CD4-positive, alpha-beta T cell treated with Interferon alpha-2 for 1 hour (primary cell): ENCODE data around the gene POLR2L.

ENCODE experiments used
- DNase-seq, 2 donors: peaks; one replicate each; pipeline ENCODE4 v3.0.0-alpha.2; 2020 to 2022

The POLR2L gene

DNA sequence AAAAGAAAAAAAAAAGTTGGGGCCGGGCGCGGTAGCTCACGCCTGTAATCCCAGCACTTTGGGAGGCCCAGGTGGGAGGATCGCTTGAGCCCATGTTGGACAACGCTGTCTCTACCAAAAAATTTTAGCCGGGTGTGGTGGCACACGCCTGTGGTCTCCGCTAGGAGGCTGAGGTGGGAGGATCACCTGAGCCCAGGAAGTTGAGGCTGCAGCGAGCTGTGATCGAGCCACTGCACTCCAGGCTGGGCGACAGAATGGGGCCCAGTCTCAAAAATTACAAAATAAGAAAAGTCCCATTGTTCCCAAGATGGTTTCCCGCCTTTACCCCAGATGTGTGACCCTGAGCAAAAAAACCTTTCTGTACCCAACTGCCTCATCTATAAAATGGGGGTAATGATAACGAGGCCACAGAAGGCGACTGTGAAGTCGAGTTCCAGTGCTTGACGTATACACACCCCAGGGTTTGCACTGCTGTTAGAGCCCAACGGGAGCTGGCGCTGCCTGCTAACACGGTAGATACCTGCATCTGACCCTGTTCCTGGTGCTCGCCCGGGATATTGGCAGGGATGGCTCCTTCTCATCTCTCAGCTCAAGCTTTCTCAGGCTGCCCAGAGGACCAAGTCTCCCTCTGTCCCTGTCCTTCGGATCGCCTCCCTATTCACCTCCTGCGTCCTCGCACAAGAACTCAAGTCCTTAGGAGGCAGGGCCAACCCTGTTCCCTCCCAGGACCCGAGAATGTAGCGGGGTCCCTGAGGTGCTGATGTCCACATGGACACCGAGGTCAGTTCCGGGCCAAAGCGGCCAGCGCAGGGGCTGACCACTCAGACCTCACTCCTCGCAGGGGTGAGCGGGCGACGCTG lies 33.7 kb downstream of the POLR2L start:
- peak in 1 of 2 donors; percentile 69 for DNase-seq

DNA sequence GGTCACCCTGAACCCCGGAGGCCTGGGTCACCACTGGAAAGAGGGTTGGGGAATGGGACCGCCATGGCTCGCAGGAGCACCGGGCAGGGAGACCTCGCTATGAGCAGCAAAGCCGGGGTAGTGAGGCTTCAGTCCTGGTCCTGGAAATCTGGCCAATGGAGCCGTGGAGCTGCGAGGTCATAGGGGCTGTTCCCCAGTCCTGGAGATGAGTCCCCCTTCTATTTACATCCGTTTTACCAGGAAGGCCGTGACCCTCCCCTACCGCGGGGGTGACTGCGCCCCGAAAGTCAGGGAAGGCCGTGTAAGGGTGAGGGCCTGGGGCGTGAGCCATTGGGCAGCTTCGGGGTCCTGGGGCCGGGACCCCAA lies 37.7 kb downstream of the POLR2L start:
- no peak for DNase-seq

DNA sequence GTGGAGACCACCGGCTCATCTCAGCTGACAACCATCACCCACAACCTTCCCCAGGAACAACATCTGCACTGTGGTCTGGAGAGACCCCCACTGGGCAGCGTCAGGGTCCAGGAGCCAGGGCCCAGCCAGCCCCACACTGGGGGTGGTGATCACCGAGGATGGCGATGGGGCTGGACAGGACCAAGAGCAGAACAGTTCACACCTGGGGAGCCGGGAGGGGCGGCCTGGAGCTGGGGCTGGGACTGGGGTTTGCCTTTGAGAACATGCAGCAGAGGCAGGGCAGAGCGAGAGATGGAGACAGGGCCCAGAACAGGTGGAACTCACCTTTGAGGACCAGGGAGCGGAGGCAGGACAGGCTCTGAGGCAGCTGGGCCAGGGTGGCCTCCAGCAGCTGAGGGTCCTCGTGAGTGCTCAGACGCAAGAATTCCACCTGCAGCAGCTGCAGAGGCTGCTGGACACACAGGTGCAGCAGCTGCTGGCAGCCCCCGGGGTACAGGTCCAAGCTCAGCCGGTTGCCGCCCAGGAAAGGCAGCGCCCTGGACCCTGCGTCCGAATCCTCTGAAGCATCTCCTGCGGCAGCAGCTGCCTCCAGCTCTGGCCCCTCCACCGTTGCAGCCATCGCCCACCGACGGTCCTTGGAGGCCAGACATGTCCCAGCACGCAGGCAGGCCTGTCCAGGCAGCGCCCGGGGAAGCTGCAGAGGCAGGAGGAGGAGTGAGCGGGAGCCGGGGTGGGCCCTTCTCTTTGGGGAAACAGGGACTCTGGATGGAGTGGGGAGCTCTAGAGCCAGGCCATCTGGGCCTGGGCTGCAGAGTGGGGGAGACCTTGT lies 38.3 kb downstream of the POLR2L start:
- DNase-seq = no peak

DNA sequence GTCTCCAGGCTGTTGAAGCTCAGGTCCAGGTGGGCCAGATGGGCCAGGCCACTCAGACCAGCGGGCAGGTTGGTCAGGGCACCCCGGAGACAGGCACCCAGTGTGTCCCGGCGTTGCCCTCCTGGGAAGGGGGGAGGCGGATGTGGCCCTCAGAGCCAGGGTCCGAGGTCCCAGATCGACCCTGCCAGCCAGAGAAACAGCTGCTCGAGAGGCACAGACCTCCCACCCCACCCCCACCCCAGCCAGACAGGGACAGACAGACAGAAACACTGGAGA lies 38.9 kb downstream of the POLR2L start:
- DNase-seq = no peak

DNA sequence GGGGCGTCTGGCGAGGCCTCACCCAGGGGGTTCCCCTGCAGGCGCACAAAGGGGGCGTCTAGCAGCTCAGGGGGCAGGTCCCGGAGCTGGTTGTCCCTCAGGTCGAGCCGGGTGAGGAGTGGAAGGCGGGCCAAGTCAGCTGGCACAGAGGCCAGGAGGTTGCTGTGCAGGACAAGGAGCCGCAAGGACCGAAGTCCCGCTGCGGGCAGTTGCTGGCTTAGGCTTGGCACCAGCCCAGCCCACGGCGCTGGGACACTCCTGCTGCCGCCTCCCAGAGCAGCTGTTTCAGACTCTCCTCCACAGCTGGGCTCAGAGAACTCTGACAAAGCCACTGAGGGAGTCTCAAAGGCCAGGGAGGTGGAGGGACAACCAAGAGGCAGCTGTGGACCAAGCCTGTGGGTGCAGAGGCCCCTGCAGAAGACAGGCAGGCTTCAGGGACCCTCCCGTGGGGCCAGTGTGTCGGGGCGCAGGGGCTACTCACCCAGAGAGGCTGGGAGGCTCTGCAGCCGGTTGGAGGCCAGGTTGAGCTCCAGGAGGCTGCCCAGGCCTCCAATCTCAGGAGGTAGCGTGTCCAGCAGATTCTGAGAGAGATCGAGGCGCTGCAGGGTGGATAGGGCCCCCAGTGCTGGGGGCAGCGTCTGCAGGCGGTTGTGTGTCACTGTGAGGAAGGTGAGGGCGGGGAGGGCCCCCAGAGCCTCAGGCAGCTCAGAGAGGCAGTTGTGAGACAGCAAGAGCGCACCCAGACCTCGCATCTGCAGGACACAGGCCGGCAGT lies 39.4 kb downstream of the POLR2L start:
- DNase-seq = no peak

DNA sequence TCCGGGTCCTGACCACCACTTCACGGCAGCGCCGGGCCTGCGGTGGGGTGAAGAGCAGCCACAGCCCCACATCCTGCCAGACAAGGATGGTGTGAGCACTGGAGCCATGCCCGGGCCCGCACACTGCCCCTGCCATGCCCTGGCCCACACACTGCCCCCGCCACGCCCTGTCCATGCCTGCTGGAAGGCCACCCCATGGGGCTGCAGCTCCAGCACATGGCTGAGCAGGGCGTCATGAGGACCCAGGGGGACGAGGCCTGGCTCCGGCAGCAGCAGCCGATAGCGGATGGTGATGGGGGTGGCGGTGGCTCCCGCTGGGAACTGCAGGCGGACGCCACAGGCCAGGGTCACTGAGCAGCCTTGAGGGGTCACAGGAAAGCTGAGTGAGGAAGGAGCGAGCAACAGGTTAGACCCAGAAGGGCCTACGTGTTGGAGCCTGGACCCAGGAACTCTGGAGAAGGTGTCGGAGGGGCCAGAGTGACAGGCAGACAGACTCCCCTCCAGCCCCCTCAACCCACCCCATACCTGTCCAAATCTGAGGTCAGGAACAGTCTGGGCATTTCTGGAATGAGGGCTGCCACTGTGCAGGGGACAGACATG lies 40.2 kb downstream of the POLR2L start:
- no peak for DNase-seq

DNA sequence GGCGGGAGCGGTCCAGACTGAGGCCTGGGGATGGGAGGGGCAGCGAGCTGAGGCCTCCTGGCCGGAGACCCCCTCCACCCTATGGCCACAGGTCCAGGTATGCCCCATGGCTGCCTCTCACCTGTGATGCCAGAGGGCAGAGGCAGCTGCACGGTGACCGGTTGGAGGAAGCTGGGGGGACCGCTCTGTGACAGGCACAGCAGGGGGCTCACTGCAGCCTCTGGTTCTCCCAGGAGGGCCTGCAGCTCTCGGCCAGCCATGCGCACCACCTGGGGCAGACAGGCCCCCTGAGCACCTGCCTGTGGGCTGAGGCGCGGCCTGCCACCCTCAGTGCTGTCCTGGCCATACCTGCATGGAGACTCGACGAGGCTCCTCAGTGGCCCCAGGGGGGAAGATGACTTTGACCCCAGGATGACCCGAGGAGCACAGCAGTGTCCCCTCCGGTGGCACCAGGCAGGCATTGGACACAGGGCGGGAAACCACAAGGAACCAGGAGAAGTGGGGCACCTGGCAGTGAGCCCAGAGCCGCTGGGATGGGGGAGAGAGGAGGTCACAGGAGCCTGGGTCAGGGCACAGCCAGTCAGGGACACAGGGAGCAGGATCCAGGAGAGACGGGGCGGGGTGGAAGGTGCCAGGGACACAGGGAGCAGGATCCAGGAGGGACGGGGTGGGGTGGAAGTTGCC lies 41.1 kb downstream of the POLR2L start:
- no peak for DNase-seq

DNA sequence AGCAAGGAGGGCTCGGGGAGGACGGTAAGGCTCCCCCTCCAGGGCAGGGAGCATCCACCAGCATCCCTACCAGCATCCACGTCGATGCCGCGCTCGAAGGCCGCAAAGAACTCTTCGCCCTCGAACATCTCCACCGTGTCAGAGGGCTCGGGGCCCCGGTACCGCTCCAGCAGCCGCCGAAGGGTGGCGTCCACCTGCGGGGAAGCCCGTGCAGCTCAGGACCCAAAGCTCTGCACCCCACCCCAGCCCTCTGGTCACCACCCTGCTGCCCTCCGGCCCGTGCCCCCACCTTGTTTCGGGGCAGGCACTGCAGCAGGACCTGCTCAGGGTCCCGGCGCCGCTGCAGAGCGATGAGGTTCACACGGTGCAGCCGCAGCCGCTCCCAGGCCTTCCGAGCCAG lies 41.9 kb downstream of the POLR2L start:
- DNase-seq = no peak

DNA sequence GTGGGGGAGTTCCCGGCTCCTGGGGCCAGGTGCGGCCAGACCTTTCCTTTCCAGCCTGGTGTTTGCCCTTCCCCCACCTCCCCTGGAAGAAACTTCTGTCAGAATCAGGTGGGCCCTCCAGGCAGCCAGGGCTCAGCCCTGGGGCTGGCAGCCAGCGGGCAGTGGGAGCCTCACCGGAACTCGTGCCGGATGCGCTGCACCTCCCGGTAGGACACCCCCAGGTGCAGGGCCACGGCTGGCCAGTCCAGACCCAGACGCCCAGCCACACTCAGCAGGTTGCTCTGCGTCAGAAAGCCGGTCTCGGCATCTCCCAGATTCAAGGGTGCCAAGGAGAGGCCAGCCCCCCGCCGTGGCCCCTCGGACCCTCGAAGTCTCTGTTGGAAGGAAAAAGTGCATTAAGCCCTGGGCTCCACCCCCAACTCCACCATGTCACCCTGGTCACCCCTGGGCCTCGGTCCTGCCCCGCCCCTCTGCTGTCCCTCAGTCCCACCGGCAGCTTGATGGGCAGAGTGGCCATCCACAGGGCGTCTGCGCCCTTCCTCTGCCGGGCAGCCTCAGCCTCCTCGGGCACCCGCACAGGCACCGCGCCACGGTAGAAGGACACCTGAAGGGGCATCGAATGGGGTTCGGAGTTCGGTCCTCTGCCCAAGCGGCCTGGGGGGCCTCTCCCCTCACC lies 42.5 kb downstream of the POLR2L start:
- DNase-seq = no peak

DNA sequence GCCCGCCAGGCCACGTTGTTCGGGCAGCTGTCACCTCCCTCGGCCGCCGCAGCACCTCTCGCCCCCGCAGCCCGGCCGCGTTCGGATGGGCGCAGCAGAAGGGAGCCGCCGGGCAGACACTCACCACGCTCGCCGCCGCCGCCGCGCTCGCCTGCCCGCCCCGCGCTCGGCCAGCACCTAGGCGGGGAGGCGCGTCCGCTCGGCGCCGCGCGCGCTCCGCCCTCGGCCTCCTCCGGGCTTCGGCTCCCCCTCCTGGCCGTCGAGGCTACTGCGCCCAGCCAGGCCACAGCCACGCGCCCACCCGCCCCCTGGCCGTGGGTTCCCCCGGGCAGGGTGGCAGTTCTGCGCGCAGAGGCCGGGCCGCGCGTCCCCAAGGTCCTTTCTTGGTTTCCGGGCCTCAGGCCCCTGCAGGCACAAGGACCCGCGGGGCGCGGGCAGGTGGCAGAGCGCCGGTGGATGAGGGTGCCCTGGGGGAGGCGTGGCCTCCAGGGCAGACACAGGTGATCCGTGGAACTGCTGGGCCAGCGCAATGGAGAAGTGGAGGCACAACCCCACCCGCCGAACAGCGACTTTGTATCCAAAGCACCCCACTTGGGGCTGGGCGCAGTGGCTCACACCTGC lies 44.1 kb downstream of the POLR2L start, which contains the start of gene SLC25A22:
TSS of gene SLC25A22 (minus strand) at position 189 of the 621 bp plus-strand sequence. CDS start 3,275 bp downstream, outside the sequence.
- DNase-seq = peak; percentile 76 to 87

DNA sequence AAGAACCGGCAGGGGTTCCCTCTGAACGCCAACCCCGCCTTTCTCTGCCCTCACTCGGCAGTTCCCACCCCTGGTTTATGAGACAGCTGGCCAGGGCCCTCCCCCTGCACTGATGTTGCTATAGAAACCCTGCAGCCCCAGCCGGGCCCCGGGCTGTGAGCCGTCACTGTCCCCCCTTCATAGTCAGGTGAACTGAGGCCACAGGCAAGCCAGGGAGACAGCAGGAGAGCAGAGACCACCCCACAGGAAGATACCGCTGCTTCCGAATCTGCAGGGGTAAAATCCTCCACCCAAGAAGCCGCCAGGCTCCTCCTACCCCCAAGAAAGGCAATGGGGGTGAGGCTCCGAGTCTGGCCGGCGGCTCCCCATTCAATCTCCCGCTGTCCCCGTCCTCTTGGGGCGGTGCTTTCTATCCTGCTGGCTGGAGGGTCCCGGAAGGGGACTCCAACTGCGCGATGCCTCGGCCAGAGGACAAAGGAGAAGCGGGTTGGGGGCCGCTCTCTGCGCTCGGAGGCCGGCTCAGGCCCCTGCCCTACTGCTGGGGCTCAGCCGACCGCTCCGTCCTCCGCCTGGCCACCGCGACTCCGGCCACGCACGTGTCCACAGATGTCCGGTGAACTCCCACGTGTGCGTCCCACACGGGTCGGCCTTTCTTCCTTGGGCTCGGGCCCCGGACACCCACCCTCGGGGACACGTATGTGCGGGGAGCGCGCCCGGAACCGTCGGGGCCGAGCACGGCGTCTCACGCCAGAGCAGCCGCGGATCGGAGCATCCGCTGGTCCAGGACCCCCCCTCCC lies 44.8 kb downstream of the POLR2L start:
- DNase-seq = peak; percentile 80 to 88

DNA sequence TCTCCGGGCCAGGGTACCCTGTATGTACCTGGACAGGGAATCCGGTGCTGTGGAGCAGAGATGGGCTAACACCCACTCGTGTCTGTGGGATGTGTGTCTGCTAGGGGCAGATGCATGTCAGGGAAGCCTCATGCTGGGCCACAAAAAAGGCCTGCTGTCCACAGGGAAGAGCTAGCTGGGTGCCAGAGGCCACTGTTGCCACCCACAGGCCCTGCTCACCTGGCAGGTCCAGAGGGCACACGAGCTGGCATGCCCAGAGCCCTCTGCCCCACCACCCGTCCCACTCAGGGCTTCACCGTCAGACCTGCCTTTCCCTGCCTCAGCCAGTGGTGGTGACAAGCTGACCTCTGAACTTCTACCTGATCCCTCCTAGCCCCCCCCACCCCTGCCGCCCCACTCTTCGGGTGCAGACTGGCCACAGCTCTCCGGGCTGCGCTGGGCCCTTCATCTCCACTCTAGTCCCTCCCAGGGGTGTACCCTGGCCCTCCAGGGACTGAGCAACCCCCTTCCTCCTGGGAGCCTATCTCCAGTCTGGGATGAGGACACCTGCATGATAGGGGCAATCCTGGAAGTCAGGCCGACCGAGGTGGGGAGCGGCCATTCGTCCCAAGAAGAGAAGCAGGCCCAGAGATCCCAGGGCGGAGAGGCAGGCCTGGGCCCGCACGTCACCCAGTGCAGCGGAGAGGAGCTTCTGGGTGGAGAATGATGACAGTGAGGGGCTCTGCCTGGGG lies 45.6 kb downstream of the POLR2L start:
- DNase-seq = no peak

DNA sequence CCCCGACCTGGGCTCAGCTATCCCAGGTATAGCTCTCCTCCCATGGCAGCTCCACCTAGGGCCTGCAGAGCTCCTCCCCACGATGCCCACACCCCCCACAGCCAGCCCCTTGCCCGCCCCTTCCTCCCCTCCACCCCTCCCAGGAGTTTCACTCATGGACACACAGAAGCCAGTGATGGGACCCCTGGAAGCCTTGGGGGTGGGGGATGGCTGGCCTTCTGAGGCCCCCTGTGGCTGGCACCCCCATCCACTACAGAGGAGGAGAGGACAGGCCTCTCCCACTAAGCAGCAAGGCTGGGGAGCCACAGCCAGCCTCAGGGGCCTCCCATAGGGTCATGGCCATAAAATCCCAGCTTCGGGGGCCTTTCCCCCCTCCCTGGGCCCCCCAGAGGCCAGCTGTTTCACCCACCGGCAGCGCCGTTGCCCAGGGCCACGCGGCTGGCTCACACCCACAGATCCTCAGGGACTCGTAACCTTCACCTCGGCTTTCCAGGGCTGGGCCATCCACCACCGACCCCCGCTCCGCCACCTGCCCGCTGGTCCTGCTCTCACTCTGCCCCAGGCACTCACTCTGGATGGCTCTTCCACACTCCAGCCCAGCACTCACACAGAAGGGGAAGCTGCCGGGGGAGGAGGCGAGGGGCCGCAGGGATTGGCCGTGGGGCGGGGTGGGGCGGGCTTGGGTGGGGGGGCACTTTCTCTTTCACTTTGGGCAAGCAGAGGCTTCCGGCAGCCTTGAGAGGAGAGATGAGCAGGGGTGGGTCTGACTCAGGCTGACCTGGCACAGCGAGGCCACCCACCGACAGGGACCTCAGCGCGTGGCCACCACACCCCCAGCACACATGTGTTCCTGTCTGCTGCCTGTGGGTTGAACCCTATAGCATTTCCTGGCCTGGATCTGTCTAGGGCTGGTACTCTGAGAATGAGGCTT lies 46.4 kb downstream of the POLR2L start:
- DNase-seq = peak; percentile 76 to 83

DNA sequence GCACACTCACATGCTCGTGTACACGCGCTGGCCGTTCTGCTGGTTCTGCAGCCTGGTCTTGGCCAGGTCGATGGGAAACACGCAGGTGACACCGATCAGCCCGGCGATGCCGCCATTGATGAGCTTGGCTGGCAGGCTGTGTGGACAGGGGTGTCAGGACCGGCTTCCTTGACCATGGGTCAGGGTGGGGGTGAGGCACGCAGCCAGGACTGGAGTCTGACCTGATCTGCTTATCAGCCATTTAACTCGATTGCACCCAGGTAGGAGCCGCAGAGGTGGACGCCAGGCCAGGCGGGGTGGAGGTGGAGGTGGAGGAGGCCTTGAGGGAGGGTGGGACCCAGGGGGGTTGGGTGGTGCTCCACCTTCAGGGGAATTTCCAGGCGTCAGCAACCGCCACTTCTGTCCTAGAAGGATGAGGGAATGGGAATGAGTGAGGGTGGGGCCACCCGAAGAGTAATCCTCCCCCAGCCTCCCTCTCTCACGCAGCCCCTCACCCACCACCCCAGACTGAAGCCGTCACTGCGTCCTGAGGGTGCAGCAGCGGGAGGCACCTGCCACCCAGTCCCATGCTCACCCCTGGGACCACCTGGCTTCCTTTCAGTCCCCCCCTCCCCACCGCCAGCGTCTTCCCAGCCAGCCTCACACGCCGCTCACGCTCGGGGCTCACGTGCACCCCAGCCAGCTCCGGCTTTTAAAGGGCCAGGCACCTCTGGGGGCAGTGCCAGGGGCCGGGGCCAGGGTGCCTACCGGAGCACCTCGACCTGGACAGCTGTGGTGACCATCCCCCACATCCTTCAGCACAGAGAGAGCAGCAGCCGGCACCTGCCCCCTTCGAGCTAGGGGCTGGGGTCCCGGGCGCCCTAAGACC lies 47.3 kb downstream of the POLR2L start:
- no peak for DNase-seq

DNA sequence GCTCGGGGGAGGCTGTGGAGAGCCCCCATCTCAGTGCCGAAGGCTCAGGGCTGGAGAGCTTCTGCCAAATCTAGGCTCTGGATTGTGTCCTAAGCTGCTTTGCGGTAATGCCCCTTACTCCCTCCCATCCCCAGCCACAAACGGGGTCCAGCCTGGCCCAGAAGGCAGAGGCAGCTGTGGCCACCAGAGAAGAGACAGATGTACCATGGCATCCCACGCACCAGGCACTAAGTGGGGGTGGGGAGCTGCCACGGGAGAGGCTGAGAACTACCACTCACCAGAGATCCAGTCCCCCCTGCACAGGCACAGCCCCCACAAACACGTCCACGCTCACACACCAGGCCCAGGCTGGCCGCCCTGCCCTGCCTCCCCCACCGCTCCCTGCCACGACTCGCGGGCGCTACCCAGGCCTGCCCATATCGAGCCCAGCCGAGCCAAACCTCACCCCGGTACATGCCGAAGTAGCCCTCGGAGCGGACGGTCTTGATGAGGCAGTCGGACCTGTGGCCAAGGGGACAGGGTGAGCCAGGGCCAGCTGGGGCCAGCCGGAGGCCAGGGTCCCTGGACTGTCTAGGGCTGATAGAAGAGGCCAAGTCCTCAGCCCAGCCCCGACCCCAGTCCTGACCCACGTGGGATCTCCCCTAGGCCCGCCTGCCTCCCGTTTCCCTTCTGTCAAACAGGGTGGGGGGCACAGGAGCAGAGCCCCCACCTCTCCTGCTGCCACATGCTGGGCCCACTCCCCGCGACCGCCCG lies 48.1 kb downstream of the POLR2L start:
- DNase-seq = no peak

DNA sequence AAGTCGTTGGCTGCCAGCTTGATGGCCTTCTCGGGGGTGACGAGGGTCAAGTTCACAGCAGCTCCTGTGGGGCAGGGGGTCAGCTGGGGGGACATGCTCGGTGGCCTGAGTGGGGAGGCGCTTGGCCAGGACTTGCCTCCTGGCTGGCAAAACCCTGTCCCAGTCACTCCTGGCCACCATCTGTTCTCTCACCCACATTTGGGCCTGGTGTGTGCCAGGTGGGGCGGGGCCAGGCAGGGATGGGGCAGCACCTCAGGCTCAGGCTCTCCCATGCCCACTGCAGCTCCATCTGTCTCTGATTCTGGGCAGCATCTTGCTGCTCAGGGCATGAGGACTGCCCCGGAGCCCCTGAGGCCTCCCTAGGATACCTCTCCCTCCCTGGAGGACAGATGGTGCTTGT lies 48.8 kb downstream of the POLR2L start:
- DNase-seq = no peak

DNA sequence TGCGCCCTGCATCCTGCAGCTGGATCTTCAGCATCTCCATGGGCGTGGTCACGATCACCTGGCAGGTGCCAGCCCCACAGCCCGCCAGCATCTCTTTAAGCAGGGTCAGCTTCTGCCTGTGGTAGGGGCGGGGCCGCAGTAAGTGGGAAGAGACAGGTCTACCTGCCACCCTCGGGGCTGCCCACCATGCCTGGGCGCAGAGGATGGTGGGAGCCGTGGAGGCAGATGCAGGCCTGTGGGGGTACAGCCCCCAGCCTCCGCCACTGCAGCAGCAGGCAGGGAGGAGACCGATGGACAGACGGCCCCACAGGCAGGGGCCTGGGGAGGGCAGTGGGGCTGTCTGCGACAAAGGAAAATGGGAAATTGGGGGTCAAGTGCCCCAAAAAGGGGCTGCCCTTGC lies 49.5 kb downstream of the POLR2L start:
- no peak for DNase-seq
